Esophagus muscularis mucosa (tissue), 4 donors: ENCODE data around the gene GNA12. TPM values are rescaled to one million over a fixed set of nuclear protein-coding genes. Genes with fewer than 3 reads are reported as not detected.

Experiments used
- DNase-seq: peaks from one replicate; pipeline ENCODE4 v3.0.0-alpha.2; 2017; ENCODE audit errors: extremely low spot score
- H3K27ac ChIP-seq, 4 donors: fragments of 200-600 bp; sonication (generic); replicated peaks in 1 of 4; 1 replicate in 3 of 4; 2 replicates in 1 of 4; pipeline ENCODE4 v1.5.1; 2016 to 2019; ENCODE audit warnings: mild to moderate bottlenecking in 1 of 4
- H3K27me3 ChIP-seq, 4 donors: fragments of 200-600 bp; sonication (generic); one replicate each; pipeline versions ENCODE4 v1.5.1 to v1.6.0; 2016 to 2019
- H3K36me3 ChIP-seq, 4 donors: fragments of 200-600 bp; sonication (generic); one replicate each; pipeline ENCODE4 v1.5.1; 2016 to 2019
- H3K4me1 ChIP-seq, 4 donors: fragments of 200-600 bp; sonication (generic); one replicate each; pipeline ENCODE4 v1.5.1; 2016 to 2019
- H3K4me3 ChIP-seq, 4 donors: fragments of 200-600 bp; sonication (generic); 1 replicate in 2 of 4; 2 replicates in 2 of 4; pipeline ENCODE4 v1.5.1; 2016 to 2019; ENCODE audit warnings: mild to moderate bottlenecking in 4 of 4, moderate library complexity in 1 of 4
- H3K9me3 ChIP-seq, 4 donors: fragments of 200-600 bp; sonication (generic); 1 replicate in 3 of 4; 2 replicates in 1 of 4; pipeline ENCODE4 v1.5.1; 2016 to 2019
- EP300 ChIP-seq: sonication (generic); formaldehyde crosslinking; IDR thresholded peaks from one replicate; pipeline ENCODE4 v1.6.1; 2017; ENCODE audit warnings: antibody characterized with exemption
- POLR2A ChIP-seq: fragments of 450-650 bp; IDR thresholded peaks from one replicate; pipeline ENCODE4 v1.6.1; 2017; ENCODE audit warnings: antibody characterized with exemption, moderate library complexity, mild to moderate bottlenecking, low read depth
- POLR2AphosphoS5 ChIP-seq, 2 donors: sonication (generic); formaldehyde crosslinking; IDR thresholded peaks; one replicate each; pipeline ENCODE4 v1.6.1; 2017; ENCODE audit warnings: antibody characterized with exemption in 2 of 2
- WGBS: methylation state at CpG from one replicate; pipeline ENCODE4 v1.1.5; 2018; 5-methylcytosine and 5-hydroxymethylcytosine counted together
- intact Hi-C: fragments of 100-400 bp; cut with DNase I; formaldehyde crosslinking; loops from one replicate; pipeline ENCODE4 v1.15.1; 2023
- total RNA-seq, 4 donors: library from RNA; depleted of rRNA; stranded (reverse); fragments of >200 nt; gene quantifications; one replicate each; pipeline versions ENCODE4 v1.1.0 to v1.2.1, GENCODE V29; 2016
- TF ChIP-seq, protein P1 (sequence below), 3 experiments: fragments of 200-600 bp in 2 of 3; fragments of 450-650 bp in 1 of 3; sonication (generic) in 2 of 3; IDR thresholded peaks; one replicate each; pipeline ENCODE4 v1.5.1; 2017 to 2019; ENCODE audit warnings: antibody characterized with exemption in 3 of 3, mild to moderate bottlenecking in 2 of 3, moderate library complexity in 1 of 3

GNA12 gene
- total RNA-seq, 4 donors from 2014 or later = 25.3 to 61.8 (median 38.9) TPM

DNA sequence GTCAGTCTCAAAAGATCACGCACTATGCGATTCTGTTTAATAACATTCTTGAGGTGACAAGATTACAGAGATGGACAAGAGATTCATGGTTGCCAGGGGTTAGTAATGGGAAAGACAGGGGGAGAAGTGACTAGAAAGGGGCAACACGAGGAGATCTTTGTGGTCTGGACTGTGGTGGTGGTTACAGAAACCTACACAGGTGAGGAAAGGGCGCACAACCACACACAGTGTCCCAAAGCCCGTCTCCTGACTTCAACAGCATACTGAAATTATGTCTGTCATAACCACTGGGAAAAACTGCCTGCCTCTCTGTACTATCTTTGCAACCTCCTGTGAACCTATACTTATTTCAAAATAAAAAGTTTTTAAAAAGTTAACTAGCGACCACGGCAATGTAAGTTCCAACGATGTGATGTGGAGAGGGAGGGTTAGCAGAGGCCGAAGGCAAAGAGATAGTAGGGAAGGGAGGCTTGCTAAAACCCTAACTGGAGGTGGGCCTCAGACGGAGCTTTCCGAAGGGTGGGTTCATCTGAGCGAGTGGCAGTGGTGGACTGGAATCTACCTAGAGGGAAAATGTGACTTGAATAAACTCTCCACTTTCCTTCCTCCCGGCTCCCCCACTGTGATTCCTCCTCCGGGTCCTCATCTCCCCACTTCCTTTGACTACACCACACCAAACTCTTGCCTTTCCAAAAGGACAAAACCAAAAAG, 43.7 kb downstream of the GNA12 start:
- no peak overlapping the region for H3K27ac ChIP-seq
- intact Hi-C loops = no loop called here
- 95% methylated on average over 14 of the region's 14 CpGs for WGBS
- DNase-seq = no peak
- no peak overlapping the region for H3K4me3 ChIP-seq
- TF ChIP-seq EP300 (no peak), POLR2AphosphoS5 (IDR thresholded peaks at IDR 0.05) (no peak), POLR2A (no peak)
- TF ChIP-seq, protein P1, sequence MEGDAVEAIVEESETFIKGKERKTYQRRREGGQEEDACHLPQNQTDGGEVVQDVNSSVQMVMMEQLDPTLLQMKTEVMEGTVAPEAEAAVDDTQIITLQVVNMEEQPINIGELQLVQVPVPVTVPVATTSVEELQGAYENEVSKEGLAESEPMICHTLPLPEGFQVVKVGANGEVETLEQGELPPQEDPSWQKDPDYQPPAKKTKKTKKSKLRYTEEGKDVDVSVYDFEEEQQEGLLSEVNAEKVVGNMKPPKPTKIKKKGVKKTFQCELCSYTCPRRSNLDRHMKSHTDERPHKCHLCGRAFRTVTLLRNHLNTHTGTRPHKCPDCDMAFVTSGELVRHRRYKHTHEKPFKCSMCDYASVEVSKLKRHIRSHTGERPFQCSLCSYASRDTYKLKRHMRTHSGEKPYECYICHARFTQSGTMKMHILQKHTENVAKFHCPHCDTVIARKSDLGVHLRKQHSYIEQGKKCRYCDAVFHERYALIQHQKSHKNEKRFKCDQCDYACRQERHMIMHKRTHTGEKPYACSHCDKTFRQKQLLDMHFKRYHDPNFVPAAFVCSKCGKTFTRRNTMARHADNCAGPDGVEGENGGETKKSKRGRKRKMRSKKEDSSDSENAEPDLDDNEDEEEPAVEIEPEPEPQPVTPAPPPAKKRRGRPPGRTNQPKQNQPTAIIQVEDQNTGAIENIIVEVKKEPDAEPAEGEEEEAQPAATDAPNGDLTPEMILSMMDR (IDR thresholded peaks at IDR 0.05) = no peak
- no peaks in the 10 kb centered on the region for H3K36me3 ChIP-seq
- no peaks in the 10 kb centered on the region for H3K27me3 ChIP-seq
- peaks cover 30 to 49% (median 44%) of the 10 kb centered on the region in 4 donors for H3K4me1 ChIP-seq
- H3K9me3 ChIP-seq = no peaks in the 10 kb centered on the region

DNA sequence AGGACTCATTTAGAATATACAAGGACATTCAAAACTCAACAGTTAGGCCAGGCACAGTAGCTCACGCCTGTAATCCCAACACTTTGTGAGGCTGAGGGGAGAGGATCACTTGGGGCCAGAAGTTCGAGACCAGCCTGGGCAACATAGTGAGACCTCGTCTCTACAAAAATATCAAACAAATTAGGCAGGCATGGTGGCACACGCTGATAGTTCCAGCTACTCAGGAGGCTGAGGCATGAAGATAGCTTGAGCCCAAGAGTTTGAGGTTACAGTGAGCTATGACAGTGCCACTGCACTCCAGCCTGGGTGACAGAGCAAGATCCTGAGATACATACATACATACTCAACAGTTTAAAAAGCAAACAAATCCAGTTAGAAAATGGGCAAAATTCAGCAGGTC, 44.9 kb downstream of the GNA12 start:
- H3K4me3 ChIP-seq = no peak overlapping the region
- no peak for DNase-seq
- TF ChIP-seq, protein P1 (IDR thresholded peaks at IDR 0.05) = no peak
- TF ChIP-seq POLR2A (no peak), POLR2AphosphoS5 (IDR thresholded peaks at IDR 0.05) (no peak), EP300 (no peak)
- intact Hi-C loops = no loop called here
- H3K36me3 ChIP-seq = peaks cover 0 to 7% (median 3%) of the 10 kb centered on the region in 4 donors
- H3K9me3 ChIP-seq = no peaks in the 10 kb centered on the region
- H3K27me3 ChIP-seq = no peaks in the 10 kb centered on the region
- H3K4me1 ChIP-seq = peaks cover 30 to 45% (median 41%) of the 10 kb centered on the region in 4 donors
- no peak overlapping the region for H3K27ac ChIP-seq
- 96% methylated on average over 4 of the region's 4 CpGs for WGBS

- TF ChIP-seq POLR2A = no peak
- no peak for TF ChIP-seq POLR2AphosphoS5 (IDR thresholded peaks at IDR 0.05)
- TF ChIP-seq, protein P1 (IDR thresholded peaks at IDR 0.05) = no peak
- no peak for TF ChIP-seq EP300
- intact Hi-C loops = no loop called here
- 78% methylated on average over 2 of the region's 2 CpGs for WGBS
Measured at GRCh38 chr7:2798669-2799068, 45.4 kb downstream of the GNA12 start.

DNA sequence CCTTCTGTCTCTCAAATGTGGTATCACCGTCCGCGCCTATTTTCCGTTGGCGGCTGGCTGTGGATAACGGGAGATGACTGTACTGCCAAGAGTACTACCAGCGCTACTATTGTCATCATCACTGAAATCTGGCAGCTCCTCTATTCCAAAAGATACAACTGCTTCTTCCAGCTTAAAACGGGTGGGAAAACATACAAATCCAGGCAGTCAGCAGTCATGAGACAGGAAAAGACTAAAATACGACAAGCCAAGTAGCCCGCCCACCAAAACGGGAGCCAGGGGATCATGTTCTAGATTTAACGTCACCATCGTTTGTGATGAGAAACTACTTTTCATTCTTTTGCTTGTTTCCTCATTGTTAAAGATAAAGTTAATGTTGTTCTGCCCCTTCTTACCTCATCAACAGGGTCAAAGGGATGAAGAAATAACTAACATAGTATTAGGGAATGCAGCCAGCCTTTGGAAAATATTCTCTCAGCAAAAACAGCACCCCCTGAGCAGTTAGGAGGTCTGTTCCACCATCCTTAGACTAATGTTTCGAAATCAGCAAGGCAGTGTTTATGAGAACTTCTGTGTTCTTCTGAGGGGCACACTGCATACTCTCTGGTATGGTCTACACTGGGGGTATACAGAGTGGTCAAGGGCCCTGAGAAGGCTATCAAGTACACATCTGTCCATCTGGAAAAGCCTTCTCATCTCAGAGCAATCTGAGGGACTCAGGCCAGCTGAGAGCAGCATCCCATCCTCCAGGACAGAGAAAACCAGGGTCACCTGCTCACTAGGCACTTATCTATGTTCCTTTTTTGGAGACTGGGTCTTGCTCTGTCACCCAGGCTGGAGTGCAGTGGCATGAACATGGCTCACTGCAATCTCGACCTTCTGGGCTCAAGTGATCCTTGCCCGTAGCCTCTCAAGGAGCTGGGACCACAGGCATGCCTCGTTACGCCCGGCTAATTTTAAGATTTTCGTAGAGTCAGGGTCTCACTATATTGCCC, 47.5 kb downstream of the GNA12 start:
- TF ChIP-seq, protein P1 (IDR thresholded peaks at IDR 0.05) = no peak
- peak in 1 of 2 donors; percentile 30 for TF ChIP-seq POLR2AphosphoS5 (IDR thresholded peaks at IDR 0.05)
- no peak for TF ChIP-seq EP300
- no peak for TF ChIP-seq POLR2A
- no peak for DNase-seq
- no peaks in the 10 kb centered on the region for H3K27me3 ChIP-seq
- H3K9me3 ChIP-seq = no peaks in the 10 kb centered on the region
- H3K36me3 ChIP-seq = peaks cover 0 to 32% (median 26%) of the 10 kb centered on the region in 4 donors
- intact Hi-C loops = no loop called here
- peak overlapping the region; percentile 40 to 59 (median 57) for H3K27ac ChIP-seq
- peaks cover 14 to 26% (median 20%) of the 10 kb centered on the region in 4 donors for H3K4me1 ChIP-seq
- WGBS = 71% methylated on average over 20 of the region's 20 CpGs
- H3K4me3 ChIP-seq = no peak overlapping the region

More at GRCh38 chr7:2798669-2799068, 45.4 kb downstream of the GNA12 start:
- Histone ChIP-seq H3K9me3 (no peaks in the 10 kb centered on the region), H3K4me3 (no peak overlapping the region), H3K4me1 (peaks cover 30 to 45% (median 38%) of the 10 kb centered on the region in 4 donors), H3K27ac (no peak overlapping the region), H3K36me3 (peaks cover 0 to 13% (median 7%) of the 10 kb centered on the region in 4 donors), H3K27me3 (no peaks in the 10 kb centered on the region)
- no peak for DNase-seq
